ENCODE results near the gene KCNIP4. TPM values are rescaled to one million over a fixed set of nuclear protein-coding genes. Genes with fewer than 3 reads are reported as not detected.
A peak's percentile ranks its signal among the peaks of the same experiment; 100 is the strongest.

Gene KCNIP4
- total and polyA plus RNA-seq, 11 donors: 0.19 TPM; not detected in 10

DNA sequence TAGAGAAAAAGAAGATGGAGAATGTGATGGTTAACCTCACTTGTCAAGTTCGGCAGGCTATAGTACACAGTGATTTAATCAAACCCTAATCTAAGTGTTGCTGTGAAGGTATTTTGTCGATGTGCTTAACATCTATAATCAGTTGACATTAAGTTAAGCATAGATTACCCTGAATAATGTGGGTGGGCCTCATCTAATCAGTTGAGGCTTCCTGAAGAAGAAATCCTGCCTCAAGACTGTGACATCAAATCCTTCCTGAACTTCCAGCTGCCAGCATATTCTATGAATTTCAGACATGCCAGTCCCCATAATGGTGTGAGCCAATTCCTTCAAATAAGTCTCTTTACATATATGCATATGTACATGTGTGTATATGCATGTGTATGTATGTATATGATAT, 1066.9 kb downstream of the KCNIP4 start:
- Histone ChIP-seq H3K9me3 (peaks cover 0 to 5% (median 0%) of the 10 kb centered on the region in 12 donors), H3K4me1 (no peaks in the 10 kb centered on the region), H3K4me3 (no peak overlapping the region), H3K36me3 (no peaks in the 10 kb centered on the region), H3K27me3 (no peaks in the 10 kb centered on the region), H3K27ac (no peak overlapping the region)
- intact Hi-C loops (cut with DNase I): no loop called here
- 62 to 67% (median 66%) methylated on average over 2 of the region's 2 CpGs for WGBS, 4 donors
- no peak for ATAC-seq
- TF ChIP-seq POLR2A (IDR thresholded peaks at IDR 0.05) (no peak), CTCF (IDR thresholded peaks at IDR 0.05) (no peak)
- DNase-seq: no peak

- WGBS, 4 donors: 60 to 72% (median 65%) methylated on average over 5 of the region's 5 CpGs
- intact Hi-C loops (cut with DNase I): no loop called here
- no peak for DNase-seq
Observed at GRCh38 chr4:20878806-20879205, 1069.8 kb downstream of the KCNIP4 start.

DNA sequence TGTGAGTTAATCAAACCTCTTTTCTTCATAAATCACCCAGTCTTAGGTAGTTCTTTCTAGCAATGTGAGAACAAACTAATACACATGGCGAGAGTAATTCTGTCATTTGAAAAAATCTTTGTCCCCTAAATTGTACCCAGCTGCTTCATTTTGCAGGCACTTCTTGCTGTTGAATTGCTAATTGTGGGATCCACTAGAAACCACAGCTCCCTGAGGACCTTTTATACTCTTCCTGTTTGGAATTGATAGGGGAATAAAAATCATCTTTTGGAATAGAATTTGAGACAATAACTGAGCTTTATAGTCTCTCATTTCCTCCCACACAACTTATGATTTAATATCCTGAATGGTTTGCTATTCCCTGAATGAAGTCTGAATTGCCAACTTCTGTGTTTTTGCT, 1078.1 kb downstream of the KCNIP4 start:
- H3K9me3 ChIP-seq: no peaks in the 10 kb centered on the region
- 30 to 64% (median 52%) methylated on average over 1 of the region's 1 CpG for WGBS, 4 donors
- ATAC-seq (peak in 2 of 4 donors; percentile 39), DNase-seq (no peak)
- H3K36me3 ChIP-seq: no peaks in the 10 kb centered on the region
- H3K4me1 ChIP-seq: no peaks in the 10 kb centered on the region
- intact Hi-C loops (cut with DNase I): no loop called here
- no peak for TF ChIP-seq POLR2A (IDR thresholded peaks at IDR 0.05)
- no peak for TF ChIP-seq CTCF (IDR thresholded peaks at IDR 0.05)
- no peak overlapping the region for H3K27ac ChIP-seq
- H3K4me3 ChIP-seq: no peak overlapping the region
- H3K27me3 ChIP-seq: no peaks in the 10 kb centered on the region

More at GRCh38 chr4:20878806-20879205, 1069.8 kb downstream of the KCNIP4 start:
- H3K9me3 ChIP-seq: no peaks in the 10 kb centered on the region
- no peak overlapping the region for H3K4me3 ChIP-seq
- ATAC-seq: no peak
- H3K4me1 ChIP-seq: no peaks in the 10 kb centered on the region
- TF ChIP-seq POLR2A (IDR thresholded peaks at IDR 0.05) (no peak), CTCF (IDR thresholded peaks at IDR 0.05) (no peak)
- H3K27ac ChIP-seq: no peak overlapping the region
- no peaks in the 10 kb centered on the region for H3K27me3 ChIP-seq
- H3K36me3 ChIP-seq: no peaks in the 10 kb centered on the region

DNA sequence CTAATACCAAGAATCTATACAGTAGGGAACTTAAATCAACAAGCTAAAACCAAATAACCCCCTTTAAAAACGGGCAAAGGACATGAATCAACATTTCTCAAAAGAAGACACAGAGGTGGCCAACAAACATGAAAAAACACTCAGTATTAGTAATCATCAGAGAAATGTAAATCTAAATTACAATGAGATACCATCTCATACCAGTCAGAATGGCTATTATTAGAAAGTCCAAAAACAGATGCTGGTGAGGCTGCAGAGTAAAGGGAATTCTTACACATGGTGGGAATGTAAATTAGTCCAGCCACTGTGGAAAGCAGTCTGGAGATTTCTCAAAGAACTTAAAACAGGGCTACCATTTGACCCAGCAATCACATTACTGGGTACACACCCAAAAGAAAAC, 1080.5 kb downstream of the KCNIP4 start:
- Histone ChIP-seq H3K4me3 (no peak overlapping the region), H3K27me3 (no peaks in the 10 kb centered on the region), H3K4me1 (no peaks in the 10 kb centered on the region), H3K9me3 (no peaks in the 10 kb centered on the region), H3K36me3 (no peaks in the 10 kb centered on the region), H3K27ac (no peak overlapping the region)
- TF ChIP-seq POLR2A (IDR thresholded peaks at IDR 0.05) (no peak), CTCF (IDR thresholded peaks at IDR 0.05) (no peak)
- intact Hi-C loops (cut with DNase I): no loop called here
- ATAC-seq: no peak
- DNase-seq: no peak
- 0 to 43% (median 26%) methylated on average over 1 of the region's 1 CpG for WGBS, 4 donors

All from heart left ventricle (tissue), 16 donors.